Measurements from ENCODE around the gene BRWD1. TPM values are rescaled to one million over a fixed set of nuclear protein-coding genes. Genes with fewer than 3 reads are reported as not detected.
A peak's percentile ranks its signal among the peaks of the same experiment; 100 is the strongest.

The BRWD1 gene
- total RNA-seq, 1 donor from 2014 or later = 142 TPM

DNA sequence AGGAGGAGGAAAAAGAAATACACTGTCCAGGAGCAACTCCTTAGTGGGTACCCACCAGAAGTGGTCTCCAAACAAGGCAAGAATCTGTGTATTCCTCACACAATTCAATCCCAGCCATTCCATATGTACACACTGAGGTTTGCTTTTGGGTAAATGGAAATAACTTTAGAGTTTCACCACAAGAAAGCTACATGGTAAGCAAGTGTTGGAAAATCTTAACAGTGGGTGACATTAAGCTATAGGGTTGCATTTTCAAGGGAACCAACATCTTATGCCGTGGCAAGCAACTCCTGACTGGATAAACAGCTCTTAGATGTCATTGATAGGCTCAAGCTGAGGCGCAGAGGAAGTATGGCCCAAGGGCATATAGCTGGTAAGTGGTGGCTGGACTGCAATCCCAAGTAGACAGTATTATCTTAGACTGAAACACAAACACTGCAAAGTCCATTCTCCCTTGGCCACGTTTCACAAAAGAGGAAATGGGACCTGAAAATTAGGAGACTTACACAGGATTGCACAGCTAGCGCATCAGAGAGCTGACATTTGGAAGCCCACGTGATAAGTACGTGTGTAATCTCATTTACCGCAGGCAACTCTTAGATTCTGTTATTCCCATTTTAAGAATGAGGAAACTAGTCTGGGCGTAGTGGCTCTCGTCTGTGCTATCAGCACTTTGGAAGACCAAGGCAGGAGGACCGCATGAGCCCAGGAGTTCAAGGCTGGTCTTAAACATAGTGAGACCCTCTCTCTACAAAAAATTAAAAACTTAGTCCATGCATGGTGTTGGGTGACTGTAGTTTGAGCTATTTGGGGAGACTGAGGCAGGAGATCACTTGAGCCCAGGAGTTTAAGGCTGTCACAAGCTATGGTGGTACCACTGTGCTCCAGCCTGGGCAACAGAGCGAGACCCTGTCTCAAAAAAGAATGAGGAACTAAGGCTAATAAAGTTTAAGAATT, 4.0 kb upstream of the BRWD1 start:
- H3K27ac ChIP-seq (ENCODE audit: low read depth, low read length) = no peak overlapping the region
- H3K27me3 ChIP-seq (ENCODE audit: control insufficient read depth in 3 of 3, insufficient read depth in 3 of 3, low read length in 3 of 3) = no peaks in the 10 kb centered on the region
- peaks cover 12 to 17% (median 14%) of the 10 kb centered on the region in 3 donors for H3K4me1 ChIP-seq (ENCODE audit: control insufficient read depth in 3 of 3, insufficient read depth in 3 of 3, low read length in 3 of 3)
- no peak overlapping the region for H3K9ac ChIP-seq (ENCODE audit: low read depth in 1 of 3, low read length in 3 of 3)
- H3K36me3 ChIP-seq (ENCODE audit: control insufficient read depth in 3 of 3, insufficient read depth in 3 of 3, low read length in 3 of 3) = no peaks in the 10 kb centered on the region
- H3K4me3 ChIP-seq (ENCODE audit: low read length in 3 of 3) = no peak overlapping the region
- no peaks in the 10 kb centered on the region for H3K9me3 ChIP-seq (ENCODE audit: control insufficient read depth in 3 of 3, low read length in 3 of 3)

DNA sequence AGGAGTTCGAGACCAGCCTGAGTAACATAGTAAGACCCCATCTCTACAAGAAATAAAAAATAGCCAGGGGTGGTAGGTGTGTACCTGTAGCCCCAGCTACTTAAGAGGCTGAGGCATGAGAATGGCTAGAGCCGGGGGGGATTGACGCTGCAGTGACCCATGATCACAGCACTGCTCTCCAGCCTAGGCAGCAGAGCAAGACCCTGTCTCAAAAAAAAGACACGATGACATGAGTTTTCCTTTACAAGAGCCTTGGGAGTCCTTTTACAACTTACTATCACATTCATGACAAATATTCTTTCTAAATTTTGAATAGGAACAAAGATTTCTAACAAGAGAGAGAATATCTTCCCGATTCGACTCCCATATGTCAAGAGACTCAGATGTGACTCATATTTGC, 3.3 kb upstream of the BRWD1 start:
- Histone ChIP-seq H3K9ac (ENCODE audit: low read depth in 1 of 3, low read length in 3 of 3) (no peak overlapping the region), H3K27me3 (ENCODE audit: control insufficient read depth in 3 of 3, insufficient read depth in 3 of 3, low read length in 3 of 3) (no peaks in the 10 kb centered on the region), H3K9me3 (ENCODE audit: control insufficient read depth in 3 of 3, low read length in 3 of 3) (no peaks in the 10 kb centered on the region), H3K4me1 (ENCODE audit: control insufficient read depth in 3 of 3, insufficient read depth in 3 of 3, low read length in 3 of 3) (peaks cover 16 to 19% (median 18%) of the 10 kb centered on the region in 3 donors), H3K27ac (ENCODE audit: low read depth, low read length) (no peak overlapping the region), H3K36me3 (ENCODE audit: control insufficient read depth in 3 of 3, insufficient read depth in 3 of 3, low read length in 3 of 3) (no peaks in the 10 kb centered on the region), H3K4me3 (ENCODE audit: low read length in 3 of 3) (no peak overlapping the region)

DNA sequence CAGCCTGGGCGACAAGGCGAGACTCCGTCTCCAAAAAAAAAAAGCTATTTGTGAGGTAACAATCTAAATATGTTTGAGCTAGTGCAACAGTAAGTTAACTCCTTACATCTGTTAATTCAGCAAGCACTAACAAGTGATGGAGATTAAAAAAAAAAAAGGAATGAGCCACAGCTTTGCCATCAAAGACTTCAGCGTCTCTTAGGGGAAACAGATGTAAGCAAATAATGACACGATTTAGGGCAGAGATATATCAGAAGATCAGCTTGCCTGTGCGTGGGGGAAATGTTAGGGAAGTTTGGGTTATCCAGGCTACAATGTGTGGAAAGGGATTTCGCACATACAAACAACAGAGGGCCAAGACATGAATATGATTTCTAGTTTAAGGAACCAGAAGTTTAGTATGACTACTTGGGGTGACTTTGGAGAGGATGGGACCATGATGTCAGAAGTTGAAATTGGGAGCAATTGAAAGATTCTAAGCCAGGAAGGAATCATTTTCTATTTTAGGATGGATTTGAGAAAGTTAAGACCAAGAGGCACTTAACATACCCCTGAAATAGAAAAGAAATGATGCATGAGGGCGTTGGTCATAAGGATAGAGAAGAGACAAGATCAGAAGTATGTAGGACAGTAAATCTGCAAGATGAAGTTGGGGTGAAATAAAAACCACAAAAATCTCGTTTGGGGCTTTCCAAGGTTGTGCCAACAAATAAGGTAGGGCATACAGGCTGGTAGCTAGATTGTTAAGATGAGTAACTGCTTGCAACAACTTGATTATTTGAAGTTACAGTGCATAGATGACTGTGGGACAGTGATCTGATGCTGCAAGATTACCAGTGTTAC, 2.4 kb upstream of the BRWD1 start:
- Histone ChIP-seq H3K27me3 (ENCODE audit: control insufficient read depth in 3 of 3, insufficient read depth in 3 of 3, low read length in 3 of 3) (no peaks in the 10 kb centered on the region), H3K27ac (ENCODE audit: low read depth, low read length) (no peak overlapping the region), H3K9me3 (ENCODE audit: control insufficient read depth in 3 of 3, low read length in 3 of 3) (no peaks in the 10 kb centered on the region), H3K36me3 (ENCODE audit: control insufficient read depth in 3 of 3, insufficient read depth in 3 of 3, low read length in 3 of 3) (no peaks in the 10 kb centered on the region), H3K9ac (ENCODE audit: low read depth in 1 of 3, low read length in 3 of 3) (no peak overlapping the region), H3K4me3 (ENCODE audit: low read length in 3 of 3) (no peak overlapping the region), H3K4me1 (ENCODE audit: control insufficient read depth in 3 of 3, insufficient read depth in 3 of 3, low read length in 3 of 3) (peaks cover 17 to 23% (median 19%) of the 10 kb centered on the region in 3 donors)

DNA sequence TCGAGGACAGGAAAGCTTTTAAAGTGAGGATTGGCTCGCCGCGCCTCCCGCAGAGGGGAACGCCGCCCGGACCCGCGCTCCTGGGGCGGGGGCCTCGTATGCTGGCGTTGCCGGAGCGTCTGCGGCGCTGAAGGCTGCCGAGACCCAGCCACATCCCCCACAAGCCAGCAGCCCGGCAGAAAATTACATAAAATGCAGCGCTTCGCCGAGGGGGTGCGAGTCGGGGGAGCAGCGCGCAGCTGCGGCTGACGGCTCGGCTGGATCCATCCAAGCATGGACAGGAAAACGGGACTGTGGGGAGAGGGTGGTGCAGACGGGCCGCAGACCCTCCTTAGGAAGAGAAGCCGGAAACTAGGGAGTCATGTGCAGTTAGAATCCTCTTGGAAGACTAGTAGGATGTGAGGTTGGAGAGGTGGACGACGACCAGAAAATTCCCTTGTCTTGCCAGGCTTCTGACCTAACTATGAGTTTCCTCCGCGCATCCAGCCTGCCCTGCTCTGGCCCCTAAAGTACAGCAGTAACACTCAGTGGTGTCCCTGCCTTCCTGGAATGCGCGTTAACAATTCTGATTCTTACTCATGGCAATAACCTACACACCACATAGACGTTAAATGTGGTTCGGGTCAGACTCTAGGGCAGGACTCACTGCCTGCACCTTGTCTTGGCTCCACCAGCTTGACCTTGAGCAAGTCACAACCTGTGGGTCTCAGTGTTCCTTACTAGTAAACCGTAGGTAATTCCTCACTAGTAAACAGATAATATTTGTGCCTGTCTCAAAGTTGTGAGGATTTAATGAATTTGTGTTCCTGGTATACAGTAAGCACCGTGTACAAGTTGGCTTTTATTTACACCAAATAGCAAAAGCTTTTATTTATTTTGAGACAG, 953 bp upstream of the BRWD1 start:
- H3K9ac ChIP-seq (ENCODE audit: low read depth in 1 of 3, low read length in 3 of 3) = peak overlapping the region; percentile 85 to 94 (median 91)
- peaks cover 9 to 18% (median 10%) of the 10 kb centered on the region in 3 donors for H3K4me1 ChIP-seq (ENCODE audit: control insufficient read depth in 3 of 3, insufficient read depth in 3 of 3, low read length in 3 of 3)
- H3K9me3 ChIP-seq (ENCODE audit: control insufficient read depth in 3 of 3, low read length in 3 of 3) = no peaks in the 10 kb centered on the region
- H3K27me3 ChIP-seq (ENCODE audit: control insufficient read depth in 3 of 3, insufficient read depth in 3 of 3, low read length in 3 of 3) = no peaks in the 10 kb centered on the region
- H3K27ac ChIP-seq (ENCODE audit: low read depth, low read length) = peak overlapping the region; percentile 94
- H3K36me3 ChIP-seq (ENCODE audit: control insufficient read depth in 3 of 3, insufficient read depth in 3 of 3, low read length in 3 of 3) = peaks cover 0 to 3% (median 2%) of the 10 kb centered on the region in 3 donors
- H3K4me3 ChIP-seq (ENCODE audit: low read length in 3 of 3) = peak overlapping the region; percentile 87 to 90 (median 88)

DNA sequence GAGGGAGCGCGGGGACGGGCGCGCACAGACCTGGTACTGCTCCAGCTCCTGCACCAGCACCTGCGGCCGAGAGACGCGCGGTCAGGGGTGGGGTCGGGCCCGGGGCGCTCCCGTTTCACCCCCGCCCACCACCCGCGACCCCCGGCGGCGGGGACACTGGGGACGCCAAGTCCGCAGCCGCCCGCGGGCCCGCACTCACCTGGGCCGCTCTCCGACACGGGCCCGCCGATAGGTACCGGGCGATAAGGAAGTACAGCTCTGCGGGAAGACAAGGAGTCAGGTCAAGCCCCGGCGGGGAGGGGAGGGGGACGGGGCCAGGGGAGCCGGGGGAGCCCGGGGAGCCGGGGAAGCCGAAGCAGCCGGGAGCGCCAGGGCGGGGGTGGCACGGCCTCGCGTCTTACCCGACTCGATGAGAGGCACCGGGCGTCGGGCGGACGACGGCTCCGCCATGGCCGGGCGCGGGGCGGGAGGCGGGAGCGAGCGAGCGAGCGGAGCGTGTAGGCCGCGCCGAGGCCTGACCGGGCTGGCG, 326 bp downstream of the BRWD1 start:
- H3K9ac ChIP-seq (ENCODE audit: low read depth in 1 of 3, low read length in 3 of 3) = peak overlapping the region; percentile 20 to 94 (median 85)
- peak overlapping the region; percentile 94 for H3K27ac ChIP-seq (ENCODE audit: low read depth, low read length)
- peak overlapping the region; percentile 43 to 90 (median 88) for H3K4me3 ChIP-seq (ENCODE audit: low read length in 3 of 3)
- no peaks in the 10 kb centered on the region for H3K27me3 ChIP-seq (ENCODE audit: control insufficient read depth in 3 of 3, insufficient read depth in 3 of 3, low read length in 3 of 3)
- H3K4me1 ChIP-seq (ENCODE audit: control insufficient read depth in 3 of 3, insufficient read depth in 3 of 3, low read length in 3 of 3) = peaks cover 7 to 18% (median 10%) of the 10 kb centered on the region in 3 donors
- H3K36me3 ChIP-seq (ENCODE audit: control insufficient read depth in 3 of 3, insufficient read depth in 3 of 3, low read length in 3 of 3) = peaks cover 3 to 6% (median 4%) of the 10 kb centered on the region in 3 donors
- H3K9me3 ChIP-seq (ENCODE audit: control insufficient read depth in 3 of 3, low read length in 3 of 3) = no peaks in the 10 kb centered on the region

DNA sequence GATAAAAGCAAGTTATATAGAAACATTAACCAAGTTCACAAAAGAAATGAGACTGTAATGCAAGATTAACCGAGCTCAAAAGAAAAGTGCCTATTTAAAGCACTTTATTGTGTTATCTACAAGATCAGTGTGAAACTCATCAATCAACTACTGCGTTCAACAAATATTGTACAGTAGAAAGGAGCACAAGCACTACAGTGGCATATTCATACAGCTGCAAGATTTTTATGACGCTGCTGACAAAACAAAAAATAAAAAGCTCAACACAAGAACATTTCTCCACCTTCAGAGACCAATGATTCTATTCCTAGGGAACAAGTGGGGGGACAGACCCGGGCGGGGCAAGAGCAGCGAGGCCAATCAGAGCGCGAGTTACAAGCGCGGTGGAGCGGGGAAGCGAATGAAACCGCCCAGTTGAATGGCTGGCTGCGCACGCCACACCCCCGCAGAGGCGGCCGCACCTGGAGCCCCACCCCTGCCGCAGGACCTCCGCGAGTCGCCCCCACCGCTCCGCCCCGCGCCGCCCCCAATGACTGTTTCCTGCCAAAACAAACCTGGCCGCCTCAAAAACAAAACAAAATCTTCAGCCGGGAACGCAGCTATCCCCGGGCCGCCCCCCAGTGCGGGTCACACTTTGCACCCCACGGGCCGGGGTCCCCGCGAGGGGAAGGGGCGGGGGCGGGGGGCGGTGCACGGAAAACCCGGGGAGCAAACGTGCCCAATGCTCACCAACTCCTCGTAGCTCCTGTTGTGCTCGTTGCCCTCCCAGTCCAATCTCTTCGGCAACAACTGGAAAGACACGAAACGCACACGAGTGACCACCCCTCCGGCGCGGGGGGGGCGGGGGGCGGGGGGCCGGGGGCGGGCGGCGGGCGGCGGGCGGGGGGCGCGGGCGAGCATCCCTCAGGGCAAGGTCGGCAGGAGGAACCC, 1.1 kb downstream of the BRWD1 start:
- H3K4me1 ChIP-seq (ENCODE audit: control insufficient read depth in 3 of 3, insufficient read depth in 3 of 3, low read length in 3 of 3) = peaks cover 7 to 18% (median 10%) of the 10 kb centered on the region in 3 donors
- peak overlapping the region; percentile 44 to 90 (median 88) for H3K4me3 ChIP-seq (ENCODE audit: low read length in 3 of 3)
- no peaks in the 10 kb centered on the region for H3K27me3 ChIP-seq (ENCODE audit: control insufficient read depth in 3 of 3, insufficient read depth in 3 of 3, low read length in 3 of 3)
- H3K9ac ChIP-seq (ENCODE audit: low read depth in 1 of 3, low read length in 3 of 3) = peak overlapping the region in 2 of 3 donors; percentile 65 to 94
- peaks cover 3 to 6% (median 4%) of the 10 kb centered on the region in 3 donors for H3K36me3 ChIP-seq (ENCODE audit: control insufficient read depth in 3 of 3, insufficient read depth in 3 of 3, low read length in 3 of 3)
- H3K9me3 ChIP-seq (ENCODE audit: control insufficient read depth in 3 of 3, low read length in 3 of 3) = no peaks in the 10 kb centered on the region
- peak overlapping the region; percentile 94 for H3K27ac ChIP-seq (ENCODE audit: low read depth, low read length)

DNA sequence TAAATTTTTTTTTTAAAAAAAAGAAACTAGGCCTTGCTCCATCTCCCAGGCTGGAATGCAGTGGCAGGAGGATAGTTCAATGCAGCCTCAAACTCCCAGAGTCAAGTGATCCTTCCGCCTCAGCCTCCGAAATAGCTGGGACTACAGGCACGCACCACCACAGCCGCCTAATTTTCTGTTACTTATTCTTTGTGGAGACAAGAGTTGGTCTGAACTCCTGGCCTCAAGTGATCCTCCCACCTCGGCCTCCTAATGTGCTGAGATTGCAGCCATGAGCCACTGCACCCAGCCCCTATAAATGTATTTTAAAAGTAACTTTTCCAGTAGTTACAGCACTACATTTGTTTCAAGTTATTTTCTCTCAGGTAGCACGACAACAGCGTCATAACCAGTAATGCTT, 2.3 kb downstream of the BRWD1 start:
- Histone ChIP-seq H3K27ac (ENCODE audit: low read depth, low read length) (no peak overlapping the region), H3K36me3 (ENCODE audit: control insufficient read depth in 3 of 3, insufficient read depth in 3 of 3, low read length in 3 of 3) (peaks cover 3 to 6% (median 4%) of the 10 kb centered on the region in 3 donors), H3K4me3 (ENCODE audit: low read length in 3 of 3) (no peak overlapping the region), H3K27me3 (ENCODE audit: control insufficient read depth in 3 of 3, insufficient read depth in 3 of 3, low read length in 3 of 3) (no peaks in the 10 kb centered on the region), H3K4me1 (ENCODE audit: control insufficient read depth in 3 of 3, insufficient read depth in 3 of 3, low read length in 3 of 3) (peaks cover 7 to 18% (median 10%) of the 10 kb centered on the region in 3 donors), H3K9ac (ENCODE audit: low read depth in 1 of 3, low read length in 3 of 3) (peak overlapping the region in 1 of 3 donors; percentile 1), H3K9me3 (ENCODE audit: control insufficient read depth in 3 of 3, low read length in 3 of 3) (no peaks in the 10 kb centered on the region)

DNA sequence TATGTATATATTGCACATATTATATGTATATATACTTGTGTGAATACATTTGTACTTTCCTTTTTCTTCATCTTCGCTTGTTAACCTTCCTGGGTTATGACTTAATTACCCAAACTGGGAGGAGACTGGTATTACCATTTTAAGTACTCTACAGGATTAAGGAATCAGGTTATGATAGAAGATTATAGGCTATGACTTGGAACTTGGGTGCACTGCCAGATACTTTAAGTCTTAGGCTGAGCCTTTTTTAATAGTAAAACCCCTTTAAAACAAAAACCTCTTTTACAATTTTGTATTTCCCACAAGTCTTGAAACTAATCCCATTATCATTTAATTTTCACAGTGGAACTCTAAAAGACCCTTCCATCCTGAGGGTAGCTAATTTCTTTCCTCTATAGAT, 6.0 kb downstream of the BRWD1 start:
- Histone ChIP-seq H3K9ac (ENCODE audit: low read depth in 1 of 3, low read length in 3 of 3) (no peak overlapping the region), H3K27me3 (ENCODE audit: control insufficient read depth in 3 of 3, insufficient read depth in 3 of 3, low read length in 3 of 3) (no peaks in the 10 kb centered on the region), H3K36me3 (ENCODE audit: control insufficient read depth in 3 of 3, insufficient read depth in 3 of 3, low read length in 3 of 3) (peaks cover 3 to 6% (median 4%) of the 10 kb centered on the region in 3 donors), H3K4me3 (ENCODE audit: low read length in 3 of 3) (no peak overlapping the region), H3K27ac (ENCODE audit: low read depth, low read length) (no peak overlapping the region), H3K9me3 (ENCODE audit: control insufficient read depth in 3 of 3, low read length in 3 of 3) (no peaks in the 10 kb centered on the region), H3K4me1 (ENCODE audit: control insufficient read depth in 3 of 3, insufficient read depth in 3 of 3, low read length in 3 of 3) (peaks cover 2 to 9% (median 5%) of the 10 kb centered on the region in 3 donors)
